OCI-LY1 (cell line): ENCODE measurements around the gene INSYN1.

Source experiments
- H2AFZ ChIP-seq: fragments of 200-600 bp; sonication (generic), shearing (Covaris generic); 2 replicates; pipeline ENCODE4 v1.6.0; 2014; ENCODE audit warnings: antibody characterized with exemption, mild to moderate bottlenecking, low read length
- H3F3A ChIP-seq: fragments of 200-600 bp; sonication (generic), shearing (Covaris generic); 2 replicates; pipeline ENCODE4 v1.6.0; 2014; ENCODE audit warnings: mild to moderate bottlenecking, antibody characterized with exemption, low read length, moderate library complexity; ENCODE audit not compliant: insufficient read depth
- H3K27ac ChIP-seq: fragments of 200-600 bp; sonication (generic); 2 replicates; pipeline ENCODE4 v1.5.1; 2014; ENCODE audit warnings: low read length, mixed run types, mild to moderate bottlenecking, low read depth; ENCODE audit not compliant: poor library complexity, severe bottlenecking
- H3K27me3 ChIP-seq: fragments of 200-600 bp; sonication (generic); 2 replicates; pipeline ENCODE4 v1.6.0; 2014; ENCODE audit warnings: antibody characterized with exemption, mild to moderate bottlenecking, low read length, moderate library complexity; ENCODE audit not compliant: insufficient read depth
- H3K36me3 ChIP-seq: fragments of 200-600 bp; sonication (generic); 2 replicates; pipeline ENCODE4 v1.6.1; 2014; ENCODE audit warnings: mild to moderate bottlenecking, antibody characterized with exemption, low read length, moderate library complexity, mixed read lengths; ENCODE audit not compliant: insufficient read depth
- H3K4me1 ChIP-seq: fragments of 200-600 bp; sonication (generic); 2 replicates; pipeline ENCODE4 v1.5.1; 2014; ENCODE audit warnings: mild to moderate bottlenecking, low read length, moderate library complexity; ENCODE audit not compliant: insufficient read depth, severe bottlenecking
- H3K4me2 ChIP-seq: fragments of 200-600 bp; sonication (generic), shearing (Covaris generic); 2 replicates; pipeline ENCODE4 v1.6.1; 2014; ENCODE audit warnings: low read length
- H3K4me3 ChIP-seq: fragments of 200-600 bp; sonication (generic); 2 replicates; pipeline ENCODE4 v1.5.1; 2014; ENCODE audit warnings: low read length, low read depth, mild to moderate bottlenecking, mixed read lengths; ENCODE audit not compliant: poor library complexity, severe bottlenecking
- H3K79me2 ChIP-seq: fragments of 200-600 bp; shearing (Covaris generic); 2 replicates; pipeline ENCODE4 v1.6.1; 2016; ENCODE audit warnings: mixed run types, low read length, mixed read lengths; ENCODE audit not compliant: insufficient read depth
- H3K9ac ChIP-seq: fragments of 200-600 bp; sonication (generic), shearing (Covaris generic); 2 replicates; pipeline ENCODE4 v1.6.1; 2014; ENCODE audit warnings: mild to moderate bottlenecking, low read length, mixed read lengths
- H3K9me2 ChIP-seq: fragments of 200-600 bp; sonication (generic), shearing (Covaris generic); 2 replicates; pipeline ENCODE4 v1.6.1; 2014; ENCODE audit warnings: low read depth, mild to moderate bottlenecking, low read length, mixed read lengths
- H3K9me3 ChIP-seq: fragments of 200-600 bp; shearing (Covaris generic); 2 replicates; pipeline ENCODE4 v1.6.1; 2014; ENCODE audit warnings: low read length, mixed read lengths
- H4K20me1 ChIP-seq: fragments of 200-600 bp; sonication (generic), shearing (Covaris generic); 2 replicates; pipeline ENCODE4 v1.6.0; 2016; ENCODE audit warnings: mild to moderate bottlenecking, low read length; ENCODE audit not compliant: insufficient read depth
- EZH2 ChIP-seq: fragments of 200-600 bp; sonication (generic), shearing (Covaris generic); IDR thresholded peaks from 2 replicates; pipeline ENCODE4 v1.8.0; 2017; ENCODE audit warnings: borderline replicate concordance, mixed run types, mild to moderate bottlenecking, antibody characterized with exemption, low read length, moderate library complexity, mixed read lengths
- TF ChIP-seq, protein P1 (sequence below): fragments of 200-600 bp; sonication (generic), shearing (Covaris generic); IDR thresholded peaks from 2 replicates; pipeline ENCODE4 v1.5.1; 2017; ENCODE audit warnings: mild to moderate bottlenecking, antibody characterized with exemption, low read length, moderate library complexity, mixed read lengths

INSYN1 gene

DNA sequence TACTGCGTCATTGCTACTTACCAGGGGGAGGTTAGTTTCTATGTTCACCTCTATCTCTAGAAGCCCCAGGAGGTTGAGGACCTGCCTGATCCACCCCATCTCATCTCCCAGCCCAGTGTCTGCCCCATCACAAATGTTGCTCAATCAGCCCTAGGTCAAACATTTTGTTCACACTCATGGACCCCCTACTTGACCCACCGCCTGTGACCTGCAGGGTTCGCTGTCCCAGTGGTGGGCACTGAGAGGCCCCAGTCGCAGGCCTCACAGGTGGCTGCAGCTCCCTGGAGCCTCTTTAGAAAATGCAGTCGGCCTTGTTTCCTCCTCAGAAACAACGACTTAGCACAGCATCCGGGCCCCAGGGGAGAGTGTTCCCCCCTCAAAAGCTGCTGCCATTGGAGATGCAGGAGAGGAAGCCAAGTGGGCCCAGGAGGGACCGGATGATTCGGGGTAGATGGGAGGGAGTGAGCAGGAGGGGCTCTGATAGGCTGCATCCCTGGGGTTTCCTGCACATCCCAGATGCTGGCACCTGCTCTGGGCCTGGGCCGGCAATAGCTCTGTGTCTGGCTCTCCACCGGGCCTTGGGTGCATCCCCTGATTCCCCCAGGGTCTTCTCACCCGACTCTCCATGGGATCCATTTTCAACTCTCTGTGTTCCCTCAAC is 18.4 kb upstream of the INSYN1 start:
- no peaks in the 10 kb centered on the region for H3K36me3 ChIP-seq
- no peak for TF ChIP-seq EZH2
- TF ChIP-seq, protein P1, sequence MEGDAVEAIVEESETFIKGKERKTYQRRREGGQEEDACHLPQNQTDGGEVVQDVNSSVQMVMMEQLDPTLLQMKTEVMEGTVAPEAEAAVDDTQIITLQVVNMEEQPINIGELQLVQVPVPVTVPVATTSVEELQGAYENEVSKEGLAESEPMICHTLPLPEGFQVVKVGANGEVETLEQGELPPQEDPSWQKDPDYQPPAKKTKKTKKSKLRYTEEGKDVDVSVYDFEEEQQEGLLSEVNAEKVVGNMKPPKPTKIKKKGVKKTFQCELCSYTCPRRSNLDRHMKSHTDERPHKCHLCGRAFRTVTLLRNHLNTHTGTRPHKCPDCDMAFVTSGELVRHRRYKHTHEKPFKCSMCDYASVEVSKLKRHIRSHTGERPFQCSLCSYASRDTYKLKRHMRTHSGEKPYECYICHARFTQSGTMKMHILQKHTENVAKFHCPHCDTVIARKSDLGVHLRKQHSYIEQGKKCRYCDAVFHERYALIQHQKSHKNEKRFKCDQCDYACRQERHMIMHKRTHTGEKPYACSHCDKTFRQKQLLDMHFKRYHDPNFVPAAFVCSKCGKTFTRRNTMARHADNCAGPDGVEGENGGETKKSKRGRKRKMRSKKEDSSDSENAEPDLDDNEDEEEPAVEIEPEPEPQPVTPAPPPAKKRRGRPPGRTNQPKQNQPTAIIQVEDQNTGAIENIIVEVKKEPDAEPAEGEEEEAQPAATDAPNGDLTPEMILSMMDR = no peak
- no peaks in the 10 kb centered on the region for H4K20me1 ChIP-seq
- H3K27ac ChIP-seq = no peak overlapping the region
- no peaks in the 10 kb centered on the region for H3K9me2 ChIP-seq
- no peak overlapping the region for H3K9ac ChIP-seq
- H3K79me2 ChIP-seq = no peaks in the 10 kb centered on the region
- no peaks in the 10 kb centered on the region for H3K9me3 ChIP-seq
- H3K4me3 ChIP-seq = no peak overlapping the region
- H2AFZ ChIP-seq = no peak overlapping the region
- H3K27me3 ChIP-seq = 0 out of 2 replicates have a peak, but pooled peaks cover 3% of the 10 kb centered on the region
- no peaks in the 10 kb centered on the region for H3K4me1 ChIP-seq
- no peaks in the 10 kb centered on the region for H3F3A ChIP-seq
- no peak overlapping the region for H3K4me2 ChIP-seq

DNA sequence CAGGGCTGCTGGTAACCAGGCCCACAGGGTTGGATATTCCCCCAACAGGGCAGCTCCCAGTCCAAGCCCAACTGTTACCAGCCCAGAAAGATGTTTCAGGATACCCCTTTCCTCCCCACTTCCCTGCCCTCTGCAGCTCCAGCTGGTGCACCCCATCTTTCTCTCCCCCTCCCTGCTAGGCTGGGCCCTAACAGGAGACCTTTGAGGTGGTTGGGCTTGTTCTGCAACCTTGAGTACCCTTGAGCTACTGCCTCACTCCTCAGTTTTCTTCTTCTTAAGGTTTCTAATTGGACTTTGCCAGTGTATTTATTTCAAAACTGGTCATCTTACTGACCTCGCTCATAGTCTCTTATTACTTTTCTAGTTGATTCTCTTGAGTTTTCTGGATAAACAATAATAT is 16.9 kb upstream of the INSYN1 start:
- no peaks in the 10 kb centered on the region for H3K79me2 ChIP-seq
- no peak overlapping the region for H3K9ac ChIP-seq
- no peaks in the 10 kb centered on the region for H3K9me3 ChIP-seq
- H3K27me3 ChIP-seq = 0 out of 2 replicates have a peak, but pooled peaks cover 3% of the 10 kb centered on the region
- H3K9me2 ChIP-seq = no peaks in the 10 kb centered on the region
- no peaks in the 10 kb centered on the region for H4K20me1 ChIP-seq
- H3F3A ChIP-seq = no peaks in the 10 kb centered on the region
- no peak overlapping the region for H3K4me3 ChIP-seq
- no peak overlapping the region for H3K27ac ChIP-seq
- no peaks in the 10 kb centered on the region for H3K4me1 ChIP-seq
- TF ChIP-seq, protein P1 = no peak
- TF ChIP-seq EZH2 = no peak
- no peak overlapping the region for H3K4me2 ChIP-seq
- no peaks in the 10 kb centered on the region for H3K36me3 ChIP-seq
- H2AFZ ChIP-seq = no peak overlapping the region

DNA sequence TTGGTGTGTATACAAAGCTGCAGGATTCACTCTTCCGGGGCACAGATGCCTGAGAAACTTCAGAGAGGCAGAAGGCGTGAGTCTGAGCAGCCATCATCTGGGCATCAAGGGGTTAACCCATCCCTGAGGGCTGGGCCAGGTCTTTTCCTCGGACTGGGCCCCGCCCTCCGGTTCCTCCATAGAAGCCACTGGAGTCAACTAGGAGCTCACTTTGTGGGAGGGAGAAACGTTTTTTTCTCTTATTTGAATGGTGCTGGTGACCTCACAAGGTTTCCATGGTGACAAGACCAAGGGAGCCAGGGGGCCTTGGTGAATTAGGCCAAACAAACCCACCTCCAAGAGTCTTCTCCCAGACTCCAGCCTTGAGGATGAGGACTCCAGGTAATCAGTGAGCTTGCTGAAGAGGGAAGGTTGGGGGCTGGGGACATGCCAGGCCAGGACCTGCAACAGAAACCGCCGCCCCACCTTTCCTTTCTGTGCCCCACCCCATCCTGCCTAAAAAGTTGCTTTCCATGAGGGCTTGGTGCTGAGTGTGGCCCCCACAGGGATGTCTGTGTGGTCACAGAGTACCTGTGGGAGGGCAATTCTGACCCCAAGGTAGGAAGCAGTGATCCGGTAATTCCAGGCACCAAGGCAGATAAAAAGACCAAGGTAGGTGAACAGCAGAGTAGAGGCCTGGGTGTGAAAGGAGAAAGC is 14.8 kb upstream of the INSYN1 start:
- no peak overlapping the region for H3K9ac ChIP-seq
- H3K4me2 ChIP-seq = no peak overlapping the region
- H4K20me1 ChIP-seq = no peaks in the 10 kb centered on the region
- H3K4me3 ChIP-seq = no peak overlapping the region
- H3F3A ChIP-seq = no peaks in the 10 kb centered on the region
- no peaks in the 10 kb centered on the region for H3K79me2 ChIP-seq
- TF ChIP-seq, protein P1 = no peak
- TF ChIP-seq EZH2 = no peak
- 0 out of 2 replicates have a peak, but pooled peaks cover 2% of the 10 kb centered on the region for H3K27me3 ChIP-seq
- no peaks in the 10 kb centered on the region for H3K9me3 ChIP-seq
- H3K27ac ChIP-seq = no peak overlapping the region
- H3K9me2 ChIP-seq = no peaks in the 10 kb centered on the region
- H3K36me3 ChIP-seq = no peaks in the 10 kb centered on the region
- H2AFZ ChIP-seq = no peak overlapping the region
- H3K4me1 ChIP-seq = no peaks in the 10 kb centered on the region
